HG02938 (cell line): ENCODE results near the gene CYP26B1.
"Not testable (repeated sequence)": the region's sequence is repeated elsewhere in the genome, so short reads cannot be mapped to it uniquely, and the experiment has no call there.

ENCODE experiments used
- ATAC-seq: cut with Tn5 transposase; IDR thresholded peaks from one replicate; pipeline ENCODE4 v1.9.1; 2021; ENCODE audit warnings: mild to moderate bottlenecking, moderate library complexity; ENCODE audit not compliant: unreplicated experiment

The CYP26B1 gene

GRCh38 chr2:72089028-72089427, 58.6 kb downstream of the CYP26B1 start:
- ATAC-seq, result no peak

- not testable (repeated sequence) for ATAC-seq
These were observed 60.6 kb downstream of the CYP26B1 start for GRCh38 chr2:72086871-72087633.

- ATAC-seq, result no peak
These were observed 62.1 kb downstream of the CYP26B1 start for GRCh38 chr2:72085513-72085912.

GRCh38 chr2:72085036-72085435, 62.6 kb downstream of the CYP26B1 start:
- no peak for ATAC-seq

- no peak for ATAC-seq
These were observed 63.1 kb downstream of the CYP26B1 start for GRCh38 chr2:72084584-72084976.

GRCh38 chr2:72083751-72084583, 63.7 kb downstream of the CYP26B1 start:
- no peak for ATAC-seq

GRCh38 chr2:72082887-72083286, 64.8 kb downstream of the CYP26B1 start:
- no peak for ATAC-seq

GRCh38 chr2:72082021-72082601, 65.6 kb downstream of the CYP26B1 start:
- no peak for ATAC-seq

GRCh38 chr2:72081451-72081850, 66.2 kb downstream of the CYP26B1 start:
- ATAC-seq, result no peak

GRCh38 chr2:72080286-72081145, 67.1 kb downstream of the CYP26B1 start:
- ATAC-seq, result no peak
